Cardiac fibroblast (primary cell): ENCODE data around the gene PDE4D.

Experiments
- DNase-seq, 2 donors: peaks; one replicate each; pipeline versions ENCODE4 v3.0.0 to v3.0.0-alpha.2; 2010; ENCODE audit warnings: low read depth in 2 of 2
- H3K4me3 ChIP-seq, 2 donors: replicated peaks in 1 of 2; 1 replicate in 1 of 2; 2 replicates in 1 of 2; pipeline ENCODE4 v1.5.1; 2011; ENCODE audit warnings: low read depth in 2 of 2, low read length in 2 of 2, mild to moderate bottlenecking in 2 of 2, moderate library complexity in 1 of 2
- CTCF ChIP-seq: IDR thresholded peaks from one replicate; pipeline ENCODE4 v1.5.1; 2011; ENCODE audit warnings: low read depth, mild to moderate bottlenecking, low read length, inconsistent platforms

The PDE4D gene

GRCh38 chr5:58933891-58934628 is 959.5 kb downstream of the PDE4D start:
- H3K4me3 ChIP-seq, result no peak overlapping the region
- TF ChIP-seq CTCF, result no peak
- DNase-seq, result no peak

- TF ChIP-seq CTCF, result no peak
- H3K4me3 ChIP-seq, result no peak overlapping the region
- DNase-seq, result no peak
Measured at GRCh38 chr5:58932057-58932612, 961.4 kb downstream of the PDE4D start.

GRCh38 chr5:58930520-58930919 is 963.0 kb downstream of the PDE4D start:
- DNase-seq, result no peak
- no peak for TF ChIP-seq CTCF

GRCh38 chr5:58929726-58930125 is 963.8 kb downstream of the PDE4D start:
- no peak for TF ChIP-seq CTCF
- H3K4me3 ChIP-seq, result no peak overlapping the region
- no peak for DNase-seq

More at GRCh38 chr5:58930520-58930919, 963.0 kb downstream of the PDE4D start:
- H3K4me3 ChIP-seq, result no peak overlapping the region

GRCh38 chr5:58927938-58928337 is 965.6 kb downstream of the PDE4D start:
- no peak overlapping the region for H3K4me3 ChIP-seq
- TF ChIP-seq CTCF, result no peak
- no peak for DNase-seq

GRCh38 chr5:58927181-58927580 is 966.3 kb downstream of the PDE4D start:
- no peak for DNase-seq
- no peak overlapping the region for H3K4me3 ChIP-seq

More at GRCh38 chr5:58927181-58927580, 966.3 kb downstream of the PDE4D start:
- TF ChIP-seq CTCF, result no peak
